Natural killer cell (primary cell): ENCODE data around the gene SPEN. TPM values are rescaled to one million over a fixed set of nuclear protein-coding genes. Genes with fewer than 3 reads are reported as not detected.

Source experiments
- ATAC-seq, 3 donors: fragments of 150-1000 bp in 2 of 3; fragments of 200-7000 bp in 1 of 3; cut with Tn5 transposase; 1 replicate in 1 of 3; 2 replicates in 2 of 3; pipeline ENCODE4 v1.10.0; 2021; ENCODE audit warnings: mild to moderate bottlenecking in 2 of 3, moderate library complexity in 2 of 3
- DNase-seq, 2 donors: peaks; one replicate each; pipeline versions ENCODE4 v3.0.0 to v3.0.0-alpha.2; 2013 to 2021; ENCODE audit warnings: mixed read lengths in 1 of 2
- H3K27ac ChIP-seq: one replicate; pipeline ENCODE4 v1.5.1; 2013; ENCODE audit warnings: mild to moderate bottlenecking, low read length
- H3K27me3 ChIP-seq: one replicate; pipeline ENCODE4 v1.6.1; 2013; ENCODE audit warnings: low read length; ENCODE audit not compliant: control insufficient read depth, insufficient read depth
- H3K36me3 ChIP-seq: one replicate; pipeline ENCODE4 v1.6.1; 2013; ENCODE audit warnings: low read length; ENCODE audit not compliant: control insufficient read depth, insufficient read depth
- H3K4me1 ChIP-seq: one replicate; pipeline ENCODE4 v1.6.1; 2013; ENCODE audit warnings: low read length; ENCODE audit not compliant: control insufficient read depth, insufficient read depth
- H3K4me3 ChIP-seq: one replicate; pipeline ENCODE4 v1.5.1; 2013; ENCODE audit warnings: low read length
- H3K9me3 ChIP-seq: one replicate; pipeline ENCODE4 v1.6.1; 2013; ENCODE audit warnings: low read length; ENCODE audit not compliant: control insufficient read depth, insufficient read depth
- H3K27ac Mint-ChIP-seq, 2 donors: one replicate each; pipeline ENCODE4 v1.8.0; 2022; ENCODE audit warnings: mild to moderate bottlenecking in 2 of 2, mixed read lengths in 2 of 2, moderate library complexity in 1 of 2
- H3K27me3 Mint-ChIP-seq, 2 donors: one replicate each; pipeline ENCODE4 v1.8.0; 2022; ENCODE audit warnings: low read depth in 2 of 2, mixed read lengths in 2 of 2
- H3K36me3 Mint-ChIP-seq: one replicate; pipeline ENCODE4 v1.8.0; 2022; ENCODE audit warnings: mixed read lengths
- H3K4me1 Mint-ChIP-seq, 2 donors: one replicate each; pipeline ENCODE4 v1.8.0; 2022; ENCODE audit warnings: mixed read lengths in 2 of 2
- H3K4me3 Mint-ChIP-seq: one replicate; pipeline ENCODE4 v1.8.0; 2022; ENCODE audit warnings: mild to moderate bottlenecking, moderate library complexity, mixed read lengths
- H3K9me3 Mint-ChIP-seq, 2 donors: one replicate each; pipeline ENCODE4 v1.8.0; 2022; ENCODE audit warnings: mixed read lengths in 2 of 2
- CTCF ChIP-seq: fragments of 200-600 bp; IDR thresholded peaks from one replicate; pipeline ENCODE4 v1.8.0; 2022; ENCODE audit warnings: antibody characterized with exemption
- WGBS: methylation state at CpG from one replicate; pipeline ENCODE4 v1.1.7; 2013; ENCODE audit warnings: missing lambda C conversion rate; ENCODE audit not compliant: insufficient coverage; 5-methylcytosine and 5-hydroxymethylcytosine counted together
- intact Hi-C: fragments of 100-400 bp; cut with micrococcal nuclease; formaldehyde crosslinking; loops from one replicate; pipeline ENCODE4 v1.14.2; 2022
- total RNA-seq, 4 donors: library from RNA; stranded (reverse); fragments of 120-200 nt in 1 of 4; gene quantifications; one replicate each; pipeline versions ENCODE4 v1.2.3 to v1.2.4, GENCODE V29; 2013 to 2022

Gene SPEN
- total RNA-seq, 3 donors from 2014 or later (not counting 1 experiment from before 2014, with no cell fraction given), result 98.1 to 114 (median 105) TPM

GRCh38 chr1:15937706-15938168, 90.2 kb downstream of the SPEN start:
- intact Hi-C loops, result no loop called here
- H3K27me3 ChIP-seq, result no peaks in the 10 kb centered on the region
- Mint-ChIP-seq H3K27ac (peak overlapping the region; percentile 73 to 78), H3K27me3 (no peaks in the 10 kb centered on the region), H3K4me1 (peaks cover 0 to 9% of the 10 kb centered on the region in 2 donors), H3K9me3 (no peaks in the 10 kb centered on the region), H3K4me3 (peak overlapping the region; percentile 21), H3K36me3 (no peaks in the 10 kb centered on the region)
- 87% methylated on average over 14 of the region's 14 CpGs for WGBS
- ATAC-seq, result no peak
- no peaks in the 10 kb centered on the region for H3K4me1 ChIP-seq
- no peak for TF ChIP-seq CTCF
- peaks cover 87% of the 10 kb centered on the region for H3K36me3 ChIP-seq
- H3K4me3 ChIP-seq, result no peak overlapping the region
- no peaks in the 10 kb centered on the region for H3K9me3 ChIP-seq
- DNase-seq, result no peak
- H3K27ac ChIP-seq, result no peak overlapping the region

GRCh38 chr1:15938628-15939161, 91.2 kb downstream of the SPEN start:
- Histone ChIP-seq H3K36me3 (peaks cover 87% of the 10 kb centered on the region), H3K4me1 (no peaks in the 10 kb centered on the region), H3K27me3 (no peaks in the 10 kb centered on the region), H3K9me3 (no peaks in the 10 kb centered on the region), H3K4me3 (no peak overlapping the region), H3K27ac (no peak overlapping the region)
- H3K27me3 Mint-ChIP-seq, result no peaks in the 10 kb centered on the region
- no peak for TF ChIP-seq CTCF
- intact Hi-C loops, result no loop called here
- H3K9me3 Mint-ChIP-seq, result no peaks in the 10 kb centered on the region
- peak overlapping the region in 1 of 2 donors; percentile 77 for H3K27ac Mint-ChIP-seq
- H3K4me3 Mint-ChIP-seq, result no peak overlapping the region
- ATAC-seq (no peak), DNase-seq (no peak)
- 97% methylated on average over 8 of the region's 8 CpGs for WGBS
- H3K4me1 Mint-ChIP-seq, result peaks cover 0 to 9% of the 10 kb centered on the region in 2 donors
- no peaks in the 10 kb centered on the region for H3K36me3 Mint-ChIP-seq

GRCh38 chr1:15939181-15940109, 91.9 kb downstream of the SPEN start:
- Histone ChIP-seq H3K9me3 (no peaks in the 10 kb centered on the region), H3K27me3 (no peaks in the 10 kb centered on the region), H3K27ac (no peak overlapping the region), H3K36me3 (peaks cover 84% of the 10 kb centered on the region), H3K4me1 (no peaks in the 10 kb centered on the region), H3K4me3 (no peak overlapping the region)
- intact Hi-C loops, result no loop called here
- Mint-ChIP-seq H3K27ac (peak overlapping the region in 1 of 2 donors; percentile 77), H3K4me3 (no peak overlapping the region), H3K27me3 (no peaks in the 10 kb centered on the region), H3K9me3 (no peaks in the 10 kb centered on the region), H3K36me3 (no peaks in the 10 kb centered on the region), H3K4me1 (peaks cover 0 to 9% of the 10 kb centered on the region in 2 donors)
- 91% methylated on average over 15 of the region's 17 CpGs for WGBS
- TF ChIP-seq CTCF, result no peak
- ATAC-seq (no peak), DNase-seq (no peak)
